ENCODE measurements around the gene SND1.

The SND1 gene

DNA sequence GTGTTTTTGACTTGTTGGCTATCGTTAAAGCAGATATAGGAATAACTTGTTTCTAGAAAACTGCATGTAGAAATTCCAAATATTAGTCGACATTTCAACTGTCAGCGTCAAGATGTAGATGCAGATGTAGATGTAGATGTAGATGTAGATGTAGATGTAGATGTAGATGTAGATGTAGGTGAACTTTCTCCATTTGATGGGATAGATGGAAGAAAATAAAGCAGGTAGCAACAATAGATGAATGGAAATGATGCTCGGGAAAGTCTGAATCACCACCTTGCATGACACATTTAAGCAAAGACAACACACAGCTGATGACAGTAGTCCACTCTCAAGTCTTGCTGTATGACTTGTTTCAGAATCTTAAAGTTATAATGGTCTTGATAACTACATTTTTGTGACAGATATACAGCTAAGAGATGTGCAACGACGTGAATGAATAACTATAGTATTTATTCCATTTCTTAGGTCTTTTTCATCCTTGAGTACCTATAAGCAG, 53.5 kb downstream of the SND1 start:
- H3K27ac ChIP-seq (ENCODE audit: insufficient read depth, low read length, poor library complexity, severe bottlenecking): no peak overlapping the region
- no peaks in the 10 kb centered on the region for H3K4me1 ChIP-seq (ENCODE audit: control insufficient read depth, insufficient read depth, low read length, poor library complexity, severe bottlenecking)
- DNase-seq: no peak
- H3K4me3 ChIP-seq (ENCODE audit: insufficient read depth, low read depth, low read length, poor library complexity, severe bottlenecking): no peak overlapping the region
- no peaks in the 10 kb centered on the region for H3K9me3 ChIP-seq (ENCODE audit: control insufficient read depth, low read length)
- H3K36me3 ChIP-seq (ENCODE audit: control insufficient read depth, insufficient read depth, low read length): peaks cover 83% of the 10 kb centered on the region
- no peaks in the 10 kb centered on the region for H3K27me3 ChIP-seq (replicated peaks; ENCODE audit: control insufficient read depth, insufficient read depth, low read length, poor library complexity, severe bottlenecking)

DNA sequence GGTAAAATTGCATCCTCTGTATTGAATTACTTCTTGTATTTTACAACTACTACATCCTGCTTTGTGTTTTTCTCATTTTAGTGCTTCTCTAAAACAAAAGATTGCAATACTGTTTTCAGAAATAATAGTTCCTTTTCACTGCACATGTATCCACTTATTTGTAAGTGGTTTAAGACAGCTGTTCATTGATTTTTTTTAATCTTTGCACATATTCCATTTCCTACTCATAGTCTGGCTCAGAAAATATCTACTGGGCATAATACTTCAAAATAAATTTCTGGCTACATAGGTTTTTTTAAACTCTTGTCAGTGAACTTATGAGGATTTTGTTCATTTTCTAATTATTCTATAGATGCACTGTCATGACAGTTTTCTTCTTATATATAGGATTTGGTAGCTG, 54.8 kb downstream of the SND1 start:
- H3K4me1 ChIP-seq (ENCODE audit: control insufficient read depth, insufficient read depth, low read length, poor library complexity, severe bottlenecking): no peaks in the 10 kb centered on the region
- H3K27ac ChIP-seq (ENCODE audit: insufficient read depth, low read length, poor library complexity, severe bottlenecking): no peak overlapping the region
- no peak for DNase-seq

DNA sequence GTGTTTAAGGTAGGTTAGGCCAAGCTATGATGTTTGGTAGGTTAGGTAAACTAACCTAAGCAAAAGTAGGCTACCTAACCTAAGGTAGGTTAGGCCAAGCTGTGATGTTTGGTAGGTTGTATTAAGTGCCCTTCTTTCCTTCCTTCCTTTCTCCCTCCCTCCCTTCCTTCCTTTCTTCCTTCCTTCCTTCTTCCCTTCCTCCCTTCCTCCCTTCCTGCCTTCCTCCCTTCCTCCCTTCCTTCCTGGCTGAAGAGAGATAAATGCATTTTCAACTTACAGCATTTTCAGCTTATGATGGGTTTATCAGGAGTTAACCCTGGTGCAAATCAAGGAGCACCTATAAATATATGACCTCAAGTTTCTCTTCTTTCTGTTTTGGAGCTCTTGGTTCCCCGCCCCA, 56.2 kb downstream of the SND1 start:
- Histone ChIP-seq H3K36me3 (ENCODE audit: control insufficient read depth, insufficient read depth, low read length) (peaks cover 70% of the 10 kb centered on the region), H3K27ac (ENCODE audit: insufficient read depth, low read length, poor library complexity, severe bottlenecking) (no peak overlapping the region), H3K4me1 (ENCODE audit: control insufficient read depth, insufficient read depth, low read length, poor library complexity, severe bottlenecking) (no peaks in the 10 kb centered on the region), H3K9me3 (ENCODE audit: control insufficient read depth, low read length) (no peaks in the 10 kb centered on the region), H3K27me3 (replicated peaks; ENCODE audit: control insufficient read depth, insufficient read depth, low read length, poor library complexity, severe bottlenecking) (no peaks in the 10 kb centered on the region), H3K4me3 (ENCODE audit: insufficient read depth, low read depth, low read length, poor library complexity, severe bottlenecking) (no peak overlapping the region)
- no peak for DNase-seq

More for the DNA sequence above, 54.8 kb downstream of the SND1 start:
- Histone ChIP-seq H3K4me3 (ENCODE audit: insufficient read depth, low read depth, low read length, poor library complexity, severe bottlenecking) (no peak overlapping the region), H3K27me3 (replicated peaks; ENCODE audit: control insufficient read depth, insufficient read depth, low read length, poor library complexity, severe bottlenecking) (no peaks in the 10 kb centered on the region), H3K36me3 (ENCODE audit: control insufficient read depth, insufficient read depth, low read length) (peaks cover 81% of the 10 kb centered on the region), H3K9me3 (ENCODE audit: control insufficient read depth, low read length) (no peaks in the 10 kb centered on the region)

DNA sequence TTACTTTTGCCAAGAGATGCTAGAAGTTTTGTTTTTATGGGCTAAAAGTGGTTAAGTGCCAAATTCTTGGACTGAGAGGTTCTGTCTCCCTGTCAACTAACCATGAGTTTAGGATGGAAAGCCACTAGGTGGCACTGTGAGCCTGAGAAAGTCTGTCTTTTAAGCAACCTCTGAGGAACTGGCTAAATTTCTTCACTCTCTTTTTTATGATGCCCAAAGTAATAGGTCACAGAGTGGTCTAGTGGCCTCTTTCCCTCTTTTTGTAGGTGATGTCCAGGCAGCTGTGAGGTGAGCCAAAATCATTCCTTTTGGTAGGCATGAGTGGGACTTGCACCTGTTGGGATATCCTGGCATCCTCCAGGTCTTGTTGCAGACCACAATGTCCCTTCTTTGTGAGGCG, 56.8 kb downstream of the SND1 start:
- no peaks in the 10 kb centered on the region for H3K27me3 ChIP-seq (replicated peaks; ENCODE audit: control insufficient read depth, insufficient read depth, low read length, poor library complexity, severe bottlenecking)
- peak; percentile 6 to 51 (median 15) for DNase-seq
- H3K4me1 ChIP-seq (ENCODE audit: control insufficient read depth, insufficient read depth, low read length, poor library complexity, severe bottlenecking): no peaks in the 10 kb centered on the region
- no peak overlapping the region for H3K4me3 ChIP-seq (ENCODE audit: insufficient read depth, low read depth, low read length, poor library complexity, severe bottlenecking)
- H3K9me3 ChIP-seq (ENCODE audit: control insufficient read depth, low read length): no peaks in the 10 kb centered on the region
- no peak overlapping the region for H3K27ac ChIP-seq (ENCODE audit: insufficient read depth, low read length, poor library complexity, severe bottlenecking)
- H3K36me3 ChIP-seq (ENCODE audit: control insufficient read depth, insufficient read depth, low read length): peaks cover 70% of the 10 kb centered on the region

DNA sequence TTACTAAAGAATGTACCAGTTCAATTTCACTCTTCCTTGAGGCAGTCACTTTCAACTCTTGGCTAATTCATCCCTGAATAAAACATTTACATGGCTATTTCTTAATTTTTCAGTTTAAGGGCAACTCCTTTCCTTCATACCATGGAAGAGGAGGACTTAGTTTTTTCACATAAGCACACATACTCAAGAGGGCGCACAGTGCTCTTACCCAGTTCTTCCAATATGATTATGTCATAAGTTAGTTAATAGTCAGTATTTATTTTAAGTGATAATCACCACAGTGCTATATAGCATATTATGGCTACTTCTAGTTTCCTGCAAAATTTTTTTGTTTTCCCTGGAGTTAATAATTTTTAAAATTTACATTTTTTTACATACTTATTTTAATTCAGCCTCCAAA, 58.6 kb downstream of the SND1 start:
- Histone ChIP-seq H3K27me3 (replicated peaks; ENCODE audit: control insufficient read depth, insufficient read depth, low read length, poor library complexity, severe bottlenecking) (no peaks in the 10 kb centered on the region), H3K4me3 (ENCODE audit: insufficient read depth, low read depth, low read length, poor library complexity, severe bottlenecking) (no peak overlapping the region), H3K36me3 (ENCODE audit: control insufficient read depth, insufficient read depth, low read length) (peaks cover 54% of the 10 kb centered on the region), H3K27ac (ENCODE audit: insufficient read depth, low read length, poor library complexity, severe bottlenecking) (no peak overlapping the region), H3K9me3 (ENCODE audit: control insufficient read depth, low read length) (no peaks in the 10 kb centered on the region), H3K4me1 (ENCODE audit: control insufficient read depth, insufficient read depth, low read length, poor library complexity, severe bottlenecking) (no peaks in the 10 kb centered on the region)
- DNase-seq: no peak

DNA sequence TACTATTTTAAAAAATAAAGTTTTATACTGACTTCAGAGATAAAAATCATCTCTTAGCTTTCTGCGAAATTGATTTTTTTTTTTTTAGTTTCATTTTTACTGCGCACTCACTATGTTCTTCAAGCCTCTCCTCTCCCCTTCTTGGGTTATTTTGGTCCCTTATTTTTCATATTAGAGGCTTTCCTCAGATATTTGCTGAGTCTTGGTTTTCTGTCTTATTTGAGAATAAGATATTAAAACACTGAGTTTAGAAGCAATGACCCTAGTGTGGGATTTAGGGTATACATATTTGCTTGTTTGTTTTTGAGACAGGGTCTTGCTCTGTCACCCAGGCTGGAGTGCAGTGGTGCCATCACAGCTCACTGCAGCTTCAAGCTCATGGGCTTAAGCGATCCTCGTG, 59.9 kb downstream of the SND1 start:
- no peak for DNase-seq
- H3K9me3 ChIP-seq (ENCODE audit: control insufficient read depth, low read length): no peaks in the 10 kb centered on the region
- no peak overlapping the region for H3K4me3 ChIP-seq (ENCODE audit: insufficient read depth, low read depth, low read length, poor library complexity, severe bottlenecking)
- no peak overlapping the region for H3K27ac ChIP-seq (ENCODE audit: insufficient read depth, low read length, poor library complexity, severe bottlenecking)
- peaks cover 48% of the 10 kb centered on the region for H3K36me3 ChIP-seq (ENCODE audit: control insufficient read depth, insufficient read depth, low read length)
- H3K4me1 ChIP-seq (ENCODE audit: control insufficient read depth, insufficient read depth, low read length, poor library complexity, severe bottlenecking): no peaks in the 10 kb centered on the region
- no peaks in the 10 kb centered on the region for H3K27me3 ChIP-seq (replicated peaks; ENCODE audit: control insufficient read depth, insufficient read depth, low read length, poor library complexity, severe bottlenecking)

DNA sequence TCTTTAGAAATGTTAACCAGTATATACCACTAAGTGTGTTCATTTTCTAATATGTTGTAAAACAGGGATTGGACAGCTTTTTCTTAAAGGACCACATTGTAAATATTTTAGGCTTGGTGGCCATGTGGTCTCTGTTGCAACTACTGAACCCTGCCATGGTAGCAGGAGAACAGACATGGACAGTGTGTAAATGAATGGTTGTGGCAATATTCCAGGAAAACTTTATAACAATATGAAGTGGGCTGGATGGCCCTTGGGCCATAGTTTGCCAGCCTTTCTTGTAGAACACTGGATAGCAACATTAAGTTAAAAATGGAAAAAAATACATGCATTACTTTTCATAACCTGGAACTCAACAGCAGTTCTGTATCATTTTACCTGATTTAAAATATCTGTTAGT, 61.0 kb downstream of the SND1 start:
- no peak overlapping the region for H3K4me3 ChIP-seq (ENCODE audit: insufficient read depth, low read depth, low read length, poor library complexity, severe bottlenecking)
- H3K4me1 ChIP-seq (ENCODE audit: control insufficient read depth, insufficient read depth, low read length, poor library complexity, severe bottlenecking): no peaks in the 10 kb centered on the region
- no peaks in the 10 kb centered on the region for H3K9me3 ChIP-seq (ENCODE audit: control insufficient read depth, low read length)
- H3K27ac ChIP-seq (ENCODE audit: insufficient read depth, low read length, poor library complexity, severe bottlenecking): no peak overlapping the region
- no peaks in the 10 kb centered on the region for H3K27me3 ChIP-seq (replicated peaks; ENCODE audit: control insufficient read depth, insufficient read depth, low read length, poor library complexity, severe bottlenecking)
- no peak for DNase-seq
- peaks cover 40% of the 10 kb centered on the region for H3K36me3 ChIP-seq (ENCODE audit: control insufficient read depth, insufficient read depth, low read length)

DNA sequence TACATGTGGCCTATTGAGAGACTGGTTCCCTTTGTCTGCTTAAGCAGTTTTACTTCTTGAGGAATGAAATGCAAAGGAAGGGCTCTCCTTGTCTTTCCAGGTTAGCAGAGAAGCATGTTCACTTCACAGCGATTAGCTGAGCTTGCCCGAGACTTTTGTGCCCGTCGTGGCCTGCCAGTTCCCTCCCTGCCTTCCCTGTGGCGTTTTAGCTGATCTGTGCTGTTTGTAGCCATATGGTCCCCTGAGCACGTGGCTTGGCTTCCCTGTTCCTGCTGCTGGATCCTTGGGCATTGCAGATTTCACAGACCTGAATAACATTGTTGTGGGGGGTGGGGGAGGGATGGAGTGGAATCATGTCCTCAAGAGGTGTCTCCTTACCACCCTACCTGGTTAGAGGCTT, 61.8 kb downstream of the SND1 start:
- H3K27ac ChIP-seq (ENCODE audit: insufficient read depth, low read length, poor library complexity, severe bottlenecking): no peak overlapping the region

DNA sequence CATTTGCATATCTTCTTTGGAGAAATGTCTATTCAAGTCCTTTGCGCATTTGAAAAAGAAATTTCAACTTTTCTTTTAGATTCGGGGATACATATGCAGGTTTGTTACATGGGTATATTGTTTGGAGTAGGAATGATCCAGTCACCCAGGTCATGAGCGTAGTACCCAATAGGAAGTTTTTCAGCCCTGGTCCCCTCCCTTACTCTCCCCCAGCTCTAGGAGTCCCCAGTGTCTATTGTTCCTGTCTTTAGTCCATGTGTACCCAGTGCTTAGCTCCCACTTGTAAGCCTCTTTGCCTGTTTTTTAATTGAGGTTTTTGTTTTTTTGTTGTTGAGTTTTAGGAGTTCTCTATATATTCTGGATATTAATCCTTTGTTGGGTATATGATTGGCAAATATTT, 63.3 kb downstream of the SND1 start:
- H3K27ac ChIP-seq (ENCODE audit: insufficient read depth, low read length, poor library complexity, severe bottlenecking): no peak overlapping the region
- H3K9me3 ChIP-seq (ENCODE audit: control insufficient read depth, low read length): no peaks in the 10 kb centered on the region
- H3K36me3 ChIP-seq (ENCODE audit: control insufficient read depth, insufficient read depth, low read length): peaks cover 28% of the 10 kb centered on the region
- no peaks in the 10 kb centered on the region for H3K27me3 ChIP-seq (replicated peaks; ENCODE audit: control insufficient read depth, insufficient read depth, low read length, poor library complexity, severe bottlenecking)
- H3K4me1 ChIP-seq (ENCODE audit: control insufficient read depth, insufficient read depth, low read length, poor library complexity, severe bottlenecking): no peaks in the 10 kb centered on the region
- DNase-seq: no peak
- no peak overlapping the region for H3K4me3 ChIP-seq (ENCODE audit: insufficient read depth, low read depth, low read length, poor library complexity, severe bottlenecking)

More for the DNA sequence above, 61.8 kb downstream of the SND1 start:
- H3K9me3 ChIP-seq (ENCODE audit: control insufficient read depth, low read length): no peaks in the 10 kb centered on the region
- peaks cover 35% of the 10 kb centered on the region for H3K36me3 ChIP-seq (ENCODE audit: control insufficient read depth, insufficient read depth, low read length)
- H3K4me1 ChIP-seq (ENCODE audit: control insufficient read depth, insufficient read depth, low read length, poor library complexity, severe bottlenecking): no peaks in the 10 kb centered on the region
- H3K4me3 ChIP-seq (ENCODE audit: insufficient read depth, low read depth, low read length, poor library complexity, severe bottlenecking): no peak overlapping the region
- H3K27me3 ChIP-seq (replicated peaks; ENCODE audit: control insufficient read depth, insufficient read depth, low read length, poor library complexity, severe bottlenecking): no peaks in the 10 kb centered on the region
- no peak for DNase-seq

DNA sequence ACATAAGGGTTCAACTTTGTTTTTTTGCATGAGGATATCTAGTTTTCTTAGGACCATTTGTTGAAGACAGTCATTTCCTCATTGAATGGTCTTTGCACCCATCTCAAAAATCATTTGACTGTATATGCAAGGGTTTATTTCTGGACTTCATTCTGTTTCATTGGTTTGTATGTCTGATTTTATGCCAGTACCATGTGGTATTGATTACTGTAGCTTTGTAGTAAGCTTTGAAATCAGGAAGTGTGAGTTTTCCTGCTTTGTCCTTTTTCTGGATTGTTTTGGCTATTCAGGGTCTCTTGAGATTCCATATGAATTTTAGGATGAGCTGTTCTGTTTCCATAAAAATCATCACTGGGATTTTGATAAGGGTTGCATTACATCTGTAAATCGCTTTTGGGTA, 63.9 kb downstream of the SND1 start:
- Histone ChIP-seq H3K36me3 (ENCODE audit: control insufficient read depth, insufficient read depth, low read length) (peaks cover 27% of the 10 kb centered on the region), H3K9me3 (ENCODE audit: control insufficient read depth, low read length) (no peaks in the 10 kb centered on the region), H3K4me3 (ENCODE audit: insufficient read depth, low read depth, low read length, poor library complexity, severe bottlenecking) (no peak overlapping the region), H3K27me3 (replicated peaks; ENCODE audit: control insufficient read depth, insufficient read depth, low read length, poor library complexity, severe bottlenecking) (no peaks in the 10 kb centered on the region), H3K4me1 (ENCODE audit: control insufficient read depth, insufficient read depth, low read length, poor library complexity, severe bottlenecking) (no peaks in the 10 kb centered on the region), H3K27ac (ENCODE audit: insufficient read depth, low read length, poor library complexity, severe bottlenecking) (no peak overlapping the region)
- no peak for DNase-seq
